HEK293 (cell line): ENCODE measurements around the gene ETV6.

Experiments
- CTCF ChIP-seq: fragments of 450-650 bp; formaldehyde crosslinking; IDR thresholded peaks from 2 replicates; pipeline ENCODE4 v1.5.1; 2016; ENCODE audit warnings: missing biosample characterization, missing genetic modification characterization
- ZNF133 ChIP-seq: fragments of 450-650 bp; formaldehyde crosslinking; IDR thresholded peaks from 2 replicates; pipeline ENCODE4 v1.5.1; 2016; ENCODE audit warnings: missing biosample characterization, missing genetic modification characterization

GRCh38 chr12:11731042-11731357 lies 81.5 kb downstream of the ETV6 start:
- TF ChIP-seq CTCF (tag by site-specific recombination) (no peak), ZNF133 (no peak)
